ENCODE measurements around the gene SNX22.

DNA sequence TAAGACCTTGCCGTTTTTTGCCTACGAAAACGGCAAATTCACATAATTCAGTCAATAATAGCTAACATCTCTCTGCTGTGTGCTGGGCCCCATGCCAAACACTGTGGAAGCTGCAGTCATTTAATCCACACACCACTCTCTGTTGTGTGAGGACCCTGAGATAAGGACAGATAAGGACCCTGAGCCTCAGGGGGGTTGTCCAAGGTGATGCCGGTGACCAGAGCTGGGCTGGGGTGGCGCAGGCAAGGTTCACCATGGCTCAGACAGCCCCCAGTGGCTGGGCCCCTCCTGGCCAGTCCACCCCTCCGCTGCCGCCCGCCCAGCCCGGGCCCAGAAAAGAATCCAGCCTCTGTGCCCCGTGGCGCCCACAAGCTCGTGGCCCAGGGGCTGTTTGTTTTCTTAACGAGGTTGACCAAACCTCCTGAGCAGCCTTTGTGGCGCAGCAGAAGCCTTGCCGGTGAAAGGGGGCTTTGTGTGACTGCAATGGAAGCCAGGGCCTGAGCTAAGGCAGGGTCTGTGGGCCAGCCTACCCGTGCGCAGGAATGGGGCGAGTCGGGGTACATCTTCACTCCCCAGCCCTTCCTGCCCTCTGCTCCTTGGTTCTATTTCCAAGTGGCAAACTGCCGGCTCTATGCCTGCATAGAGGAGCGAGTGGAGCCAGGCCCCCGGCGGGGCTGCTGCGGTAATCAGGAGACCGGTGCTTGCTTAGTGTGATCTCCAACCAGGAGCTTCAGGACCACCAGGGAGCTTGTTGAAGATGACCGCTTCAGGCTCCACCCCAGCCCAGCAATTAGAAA lies 4.4 kb upstream of the SNX22 start:
- TF ChIP-seq, protein P1, sequence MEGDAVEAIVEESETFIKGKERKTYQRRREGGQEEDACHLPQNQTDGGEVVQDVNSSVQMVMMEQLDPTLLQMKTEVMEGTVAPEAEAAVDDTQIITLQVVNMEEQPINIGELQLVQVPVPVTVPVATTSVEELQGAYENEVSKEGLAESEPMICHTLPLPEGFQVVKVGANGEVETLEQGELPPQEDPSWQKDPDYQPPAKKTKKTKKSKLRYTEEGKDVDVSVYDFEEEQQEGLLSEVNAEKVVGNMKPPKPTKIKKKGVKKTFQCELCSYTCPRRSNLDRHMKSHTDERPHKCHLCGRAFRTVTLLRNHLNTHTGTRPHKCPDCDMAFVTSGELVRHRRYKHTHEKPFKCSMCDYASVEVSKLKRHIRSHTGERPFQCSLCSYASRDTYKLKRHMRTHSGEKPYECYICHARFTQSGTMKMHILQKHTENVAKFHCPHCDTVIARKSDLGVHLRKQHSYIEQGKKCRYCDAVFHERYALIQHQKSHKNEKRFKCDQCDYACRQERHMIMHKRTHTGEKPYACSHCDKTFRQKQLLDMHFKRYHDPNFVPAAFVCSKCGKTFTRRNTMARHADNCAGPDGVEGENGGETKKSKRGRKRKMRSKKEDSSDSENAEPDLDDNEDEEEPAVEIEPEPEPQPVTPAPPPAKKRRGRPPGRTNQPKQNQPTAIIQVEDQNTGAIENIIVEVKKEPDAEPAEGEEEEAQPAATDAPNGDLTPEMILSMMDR (IDR thresholded peaks at IDR 0.05), result no peak
- TF ChIP-seq POLR2A (IDR thresholded peaks at IDR 0.05), result no peak
- TF ChIP-seq POLR2AphosphoS5 (IDR thresholded peaks at IDR 0.05), result no peak

Data from breast epithelium (tissue), 3 donors.